Stomach (tissue), 4 donors: ENCODE measurements around the gene EPB41L3.

ENCODE experiments used
- CTCF ChIP-seq, 7 experiments: fragments of 450-650 bp in 4 of 7; fragments of 200-600 bp in 3 of 7; sonication (generic) in 3 of 7; IDR thresholded peaks; one replicate each; pipeline ENCODE4 v1.5.1; 2016 to 2019; ENCODE audit warnings: antibody characterized with exemption in 7 of 7, control low read depth in 2 of 7, mild to moderate bottlenecking in 1 of 7
- POLR2A ChIP-seq, 4 donors: fragments of 450-650 bp; IDR thresholded peaks; one replicate each; pipeline ENCODE4 v1.6.1; 2016; ENCODE audit warnings: antibody characterized with exemption in 4 of 4, control low read depth in 2 of 4, mild to moderate bottlenecking in 1 of 4, moderate library complexity in 1 of 4
- POLR2AphosphoS5 ChIP-seq, 3 donors: sonication (generic); formaldehyde crosslinking; IDR thresholded peaks; one replicate each; pipeline ENCODE4 v1.6.1; 2016; ENCODE audit warnings: antibody characterized with exemption in 3 of 3

- TF ChIP-seq CTCF (IDR thresholded peaks at IDR 0.05) (no peak), POLR2A (IDR thresholded peaks at IDR 0.05) (no peak), POLR2AphosphoS5 (IDR thresholded peaks at IDR 0.05) (no peak)
Observed at GRCh38 chr18:5512176-5512575, 31.6 kb downstream of the EPB41L3 start.
